ENCODE results near the gene EML1. TPM values are rescaled to one million over a fixed set of nuclear protein-coding genes. Genes with fewer than 3 reads are reported as not detected.

EML1 gene
- total RNA-seq, 1 experiment from 2014 or later, result 4.6 TPM

GRCh38 chr14:99865408-99865807 is 72.2 kb downstream of the EML1 start:
- DNase-seq (ENCODE audit: low read depth), result no peak

DNA sequence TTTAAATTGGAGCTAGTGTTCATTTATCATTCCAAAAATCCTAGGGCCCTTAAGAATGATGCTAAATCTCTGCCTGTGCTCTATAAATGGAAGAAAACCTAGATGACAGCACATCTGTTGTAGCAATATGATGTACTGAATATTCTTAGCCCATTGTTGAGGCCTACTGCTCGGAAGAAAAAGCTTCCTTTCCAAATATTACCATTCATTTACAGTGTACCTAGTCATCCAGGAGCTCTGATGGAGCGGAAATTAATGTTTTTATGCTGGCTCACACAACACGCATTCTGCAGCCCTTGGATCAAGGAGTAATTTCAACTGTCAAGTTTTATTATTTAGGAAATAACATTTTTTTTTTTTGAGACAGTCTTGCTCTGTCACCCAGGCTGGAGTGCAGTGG is 77.4 kb downstream of the EML1 start:
- DNase-seq (ENCODE audit: low read depth), result no peak

DNA sequence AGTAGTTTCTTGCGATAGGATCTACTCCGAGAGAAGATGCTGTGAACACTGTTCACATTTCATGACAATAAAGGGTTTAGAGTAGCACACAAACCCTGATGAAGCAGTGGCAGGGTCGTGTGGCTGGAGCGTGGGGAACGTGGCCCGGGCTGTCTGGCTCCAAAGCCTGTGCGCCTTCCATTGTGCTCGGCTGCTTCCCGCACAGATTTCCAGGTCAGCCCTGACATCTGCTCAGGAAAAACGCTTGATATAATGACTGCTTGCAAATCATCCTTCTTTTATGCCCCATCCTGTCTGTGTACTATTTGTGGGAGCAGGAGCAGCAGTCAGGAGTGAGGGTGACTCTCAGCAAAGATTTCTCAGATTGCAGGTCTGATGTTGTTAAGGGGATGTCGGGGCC is 78.6 kb downstream of the EML1 start:
- DNase-seq (ENCODE audit: low read depth), result no peak

- no peak for DNase-seq (ENCODE audit: low read depth)
Measured at GRCh38 chr14:99872786-99873440, 79.7 kb downstream of the EML1 start.

GRCh38 chr14:99873653-99874052 is 80.4 kb downstream of the EML1 start:
- DNase-seq (ENCODE audit: low read depth), result no peak

DNA sequence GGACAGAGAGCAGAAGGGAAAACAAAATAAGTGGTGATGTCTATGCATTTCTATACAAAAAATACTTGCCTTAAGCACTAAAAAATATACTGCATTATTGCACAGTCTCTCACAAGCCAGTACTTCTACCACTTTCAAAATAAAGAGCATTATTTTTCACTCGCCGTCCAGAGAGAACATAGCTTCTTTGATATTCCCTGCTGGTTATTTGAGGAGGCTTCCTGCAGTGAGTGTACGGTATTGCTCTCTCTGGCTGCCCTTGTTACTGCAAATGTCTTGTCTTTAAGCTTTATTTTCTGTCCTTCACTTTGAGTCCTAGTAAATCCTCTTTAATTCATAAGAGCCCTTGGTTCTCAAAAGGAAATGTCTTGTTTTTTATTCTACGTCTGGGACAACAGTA is 81.1 kb downstream of the EML1 start:
- DNase-seq (ENCODE audit: low read depth), result no peak

GRCh38 chr14:99875421-99875820 is 82.2 kb downstream of the EML1 start:
- no peak for DNase-seq (ENCODE audit: low read depth)

- no peak for DNase-seq (ENCODE audit: low read depth)
Measured at GRCh38 chr14:99875836-99876235, 82.6 kb downstream of the EML1 start.

DNA sequence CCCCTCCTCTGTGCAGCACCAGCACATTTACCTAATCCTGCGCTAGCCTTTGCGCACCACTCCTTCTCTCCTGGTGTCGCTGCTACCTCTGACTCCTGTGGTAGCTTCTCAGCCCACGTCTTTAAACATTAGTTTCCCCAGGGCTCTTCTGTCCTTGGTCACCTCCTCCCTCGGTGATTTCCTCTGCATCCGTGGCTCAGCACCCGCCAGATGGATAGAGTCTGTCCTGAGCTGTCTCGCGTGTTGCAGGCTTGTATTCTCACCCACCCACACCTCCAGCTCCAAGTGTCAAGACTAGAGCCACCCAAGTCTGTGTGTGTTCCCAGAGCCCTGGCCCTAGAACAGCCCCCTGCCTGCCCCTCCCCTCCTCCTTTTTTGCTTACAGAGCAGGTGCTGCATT is 83.2 kb downstream of the EML1 start:
- no peak for DNase-seq (ENCODE audit: low read depth)

DNA sequence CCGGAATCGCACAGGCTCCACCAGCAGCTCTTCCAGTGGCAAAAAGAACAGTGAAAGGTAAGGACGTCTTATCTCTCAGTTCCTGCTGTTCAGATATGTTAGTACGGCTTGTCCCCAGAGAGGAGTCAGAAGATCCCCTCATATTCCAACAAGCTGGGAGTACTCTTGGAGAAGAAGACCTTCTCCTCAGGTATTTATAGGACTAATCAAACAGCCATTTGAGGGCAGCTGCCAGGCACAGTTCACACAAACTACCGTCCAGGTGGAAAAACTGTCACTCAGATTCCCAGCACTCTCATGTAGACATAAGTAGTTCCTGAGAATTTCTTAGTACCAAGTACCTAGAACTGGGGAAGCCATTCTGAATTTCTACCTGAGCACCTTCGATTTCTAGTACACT is 85.3 kb downstream of the EML1 start:
- DNase-seq (ENCODE audit: low read depth), result no peak

- DNase-seq (ENCODE audit: low read depth), result peak; percentile 62
Measured at GRCh38 chr14:99879401-99880295, 86.4 kb downstream of the EML1 start.

DNA sequence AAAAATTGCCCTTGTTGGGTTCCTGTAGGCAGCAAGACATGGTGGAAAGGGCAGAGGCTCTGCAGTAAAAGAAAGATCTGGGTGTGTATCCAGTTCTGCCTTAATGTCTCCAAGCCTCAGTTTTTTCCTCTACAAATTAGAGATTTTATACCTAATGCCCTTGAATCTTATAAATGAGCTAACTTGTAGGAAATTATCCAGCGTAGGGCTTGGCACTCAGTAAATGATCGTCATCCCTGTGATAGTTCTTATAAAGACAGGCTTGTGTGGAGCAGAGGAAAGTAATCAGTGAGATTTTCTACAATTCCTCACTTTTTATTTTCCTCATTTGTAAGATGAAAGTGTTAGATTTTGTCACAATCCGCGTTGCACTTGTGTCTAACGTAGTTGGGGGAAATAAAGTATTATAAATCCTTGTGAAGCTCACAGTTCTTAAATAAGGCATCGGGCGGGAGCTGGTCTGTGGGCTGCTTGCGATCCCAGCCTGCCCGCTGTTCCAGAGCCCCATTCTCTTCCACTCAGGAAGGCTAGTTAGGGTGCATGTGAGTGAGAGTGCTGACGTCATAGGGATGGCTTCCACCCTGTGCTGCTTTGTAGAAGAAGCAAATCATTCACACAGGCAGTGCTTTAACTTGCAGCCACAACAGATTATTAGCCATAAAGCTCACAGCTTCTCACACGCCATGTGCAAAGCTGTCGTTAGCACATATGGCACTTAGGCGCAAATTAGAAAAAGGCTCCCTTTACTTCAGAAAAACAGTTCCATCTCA is 87.6 kb downstream of the EML1 start:
- DNase-seq (ENCODE audit: low read depth), result no peak

- DNase-seq (ENCODE audit: low read depth), result no peak
Measured at GRCh38 chr14:99883866-99884650, 90.8 kb downstream of the EML1 start.

DNA sequence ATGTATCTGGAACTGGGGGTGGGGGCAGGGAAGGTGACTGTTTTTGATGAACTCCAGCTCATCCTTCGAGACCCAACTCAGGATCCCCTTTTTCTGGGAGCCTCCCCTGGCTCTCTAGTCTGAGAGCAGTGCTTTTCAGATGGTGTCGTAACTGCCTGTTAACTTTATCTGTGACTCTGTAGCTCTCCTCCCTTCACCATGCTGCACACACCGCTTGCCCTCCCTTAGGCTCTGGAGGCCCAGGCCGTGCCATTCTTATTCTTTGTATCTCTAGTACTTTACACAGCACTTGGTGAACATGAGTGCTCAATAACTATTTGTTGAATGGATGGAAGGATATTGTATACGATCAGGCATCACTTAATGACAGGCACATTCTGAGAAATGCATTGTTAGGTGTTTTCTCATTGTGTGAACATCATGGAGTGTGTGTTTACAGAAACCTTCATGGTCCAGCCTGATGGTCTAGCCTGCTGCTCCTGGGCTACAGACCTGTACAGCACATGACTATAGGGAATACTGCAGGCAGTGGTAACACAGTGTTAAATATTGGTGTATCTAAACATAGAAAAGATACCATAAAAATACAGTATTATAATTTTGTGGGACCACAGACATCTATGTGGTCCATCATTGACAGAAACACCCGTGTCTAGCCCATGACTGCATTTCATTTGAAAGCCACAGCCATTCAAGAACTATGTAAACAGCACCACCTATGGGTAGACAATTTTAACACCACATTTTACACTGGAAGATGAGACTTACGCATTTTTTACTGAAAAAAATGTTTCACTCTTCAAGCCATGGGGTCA is 91.8 kb downstream of the EML1 start:
- peak; percentile 33 for DNase-seq (ENCODE audit: low read depth)

DNA sequence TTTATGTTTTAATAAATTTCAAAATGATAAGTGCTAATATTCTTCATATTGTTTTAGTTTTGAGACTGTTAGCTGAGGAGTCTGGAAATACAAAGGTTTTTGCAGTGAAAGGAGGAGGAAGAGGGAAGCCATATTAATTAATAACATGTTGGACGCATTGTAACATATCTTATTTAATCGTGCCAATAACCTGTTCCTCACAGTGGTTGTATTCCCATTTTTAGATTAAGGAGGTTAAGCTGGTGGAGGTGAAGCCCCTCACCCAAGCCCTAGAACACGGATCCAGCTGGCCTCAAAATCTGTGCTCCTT is 92.4 kb downstream of the EML1 start:
- no peak for DNase-seq (ENCODE audit: low read depth)

DNA sequence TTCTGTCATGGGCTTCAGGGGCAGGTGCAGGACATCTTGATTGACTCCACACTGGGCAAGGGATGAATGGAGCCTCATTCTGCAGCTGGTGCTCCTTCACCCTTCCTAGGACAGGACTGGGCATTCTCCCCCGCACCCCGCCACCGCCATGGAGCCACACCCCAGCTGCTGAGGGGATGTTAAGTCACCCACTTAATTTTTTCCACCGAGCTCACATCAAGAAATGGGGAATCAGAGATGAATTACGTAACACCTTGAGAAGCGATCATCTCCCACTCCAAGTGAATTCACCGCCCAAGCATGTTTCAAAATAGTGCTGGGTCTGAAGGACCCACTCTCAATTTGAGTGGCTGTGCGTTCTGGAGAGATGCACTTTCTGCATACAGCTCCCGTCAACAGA is 94.2 kb downstream of the EML1 start:
- no peak for DNase-seq (ENCODE audit: low read depth)

- DNase-seq (ENCODE audit: low read depth), result no peak
Measured at GRCh38 chr14:99888149-99888548, 94.9 kb downstream of the EML1 start.

DNA sequence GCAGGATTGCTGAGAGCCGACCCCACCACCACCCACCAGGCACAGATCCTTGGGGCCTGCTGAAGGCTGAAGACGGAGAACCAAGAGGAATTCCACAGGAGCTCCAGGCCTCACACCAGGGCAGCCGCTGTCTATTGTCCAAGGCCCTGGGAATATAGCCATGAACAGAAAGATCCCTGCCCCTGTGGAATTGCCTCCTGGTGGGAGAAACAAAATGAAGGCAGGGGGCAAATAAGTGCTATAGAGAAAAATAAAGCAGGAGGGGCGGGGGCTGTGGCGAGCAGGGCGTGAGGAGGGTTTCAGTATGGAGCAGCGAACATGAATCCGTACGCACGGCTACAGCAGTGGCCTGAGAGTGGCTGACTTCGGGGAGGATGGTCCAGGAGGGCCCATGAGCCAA is 96.1 kb downstream of the EML1 start:
- DNase-seq (ENCODE audit: low read depth), result no peak

DNA sequence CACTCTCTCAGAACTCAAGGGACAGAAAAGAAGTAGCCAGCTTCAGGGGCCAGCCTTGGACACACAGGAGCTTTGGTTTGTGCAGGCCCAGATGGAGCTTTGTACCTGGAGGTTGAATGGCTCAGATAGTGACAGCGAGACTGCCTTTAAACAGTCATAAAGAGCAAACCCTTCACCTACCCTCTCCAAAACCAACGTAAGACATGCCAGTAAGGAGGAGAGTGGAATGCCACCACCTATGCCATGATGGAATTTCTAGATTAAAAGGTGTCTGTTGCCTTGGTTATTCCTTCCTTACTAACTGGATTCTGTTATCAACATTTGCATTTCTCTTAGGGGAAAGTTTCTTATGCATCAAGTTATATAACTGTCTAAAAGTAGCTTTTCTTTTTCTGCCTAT is 98.1 kb downstream of the EML1 start:
- no peak for DNase-seq (ENCODE audit: low read depth)

GRCh38 chr14:99891900-99892299 is 98.7 kb downstream of the EML1 start:
- no peak for DNase-seq (ENCODE audit: low read depth)

GRCh38 chr14:99892406-99892805 is 99.2 kb downstream of the EML1 start:
- no peak for DNase-seq (ENCODE audit: low read depth)
